ENCODE measurements around the gene NPC2. TPM values are rescaled to one million over a fixed set of nuclear protein-coding genes. Genes with fewer than 3 reads are reported as not detected.

NPC2 gene
- total RNA-seq, 1 experiment from 2014 or later, result 137 TPM

GRCh38 chr14:74478996-74479635 is 14.0 kb downstream of the NPC2 start:
- no peak overlapping the region for H4K91ac ChIP-seq (ENCODE audit: insufficient read length, low read depth, low read length)
- H2BK5ac ChIP-seq (ENCODE audit: insufficient read length, low read length), result no peak overlapping the region
- Mint-ChIP-seq H3K4me3 (no peak overlapping the region), H3K27ac (peak overlapping the region in 2 of 3 experiments; percentile 28 to 62; a peak in 1 of 7 replicates), H3K9me3 (no peaks in the 10 kb centered on the region), H3K36me3 (ENCODE audit: insufficient read depth in 1 of 3, low read depth in 3 of 3) (peaks cover 8 to 57% (median 51%) of the 10 kb centered on the region in 3 experiments), H3K4me1 (peaks cover 17 to 29% of the 10 kb centered on the region in 2 experiments), H3K27me3 (ENCODE audit: low read depth) (no peaks in the 10 kb centered on the region)
- no peak overlapping the region for H2BK120ac ChIP-seq (ENCODE audit: low read depth, low read length, poor library complexity, severe bottlenecking)
- H2AK5ac ChIP-seq (ENCODE audit: insufficient read length, low read length), result no peak overlapping the region
- H3K79me1 ChIP-seq (ENCODE audit: insufficient read depth, low read depth, low read length, poor library complexity, severe bottlenecking), result no peaks in the 10 kb centered on the region
- H2BK20ac ChIP-seq (ENCODE audit: low read depth, low read length, poor library complexity, severe bottlenecking), result no peak overlapping the region
- no peak overlapping the region for H4K8ac ChIP-seq (replicated peaks; ENCODE audit: insufficient read length, low read depth, low read length)
- no peaks in the 10 kb centered on the region for H3K9me3 ChIP-seq (ENCODE audit: control insufficient read depth, low read depth, low read length)
- no peak overlapping the region for H4K5ac ChIP-seq (ENCODE audit: insufficient read length, low read depth, low read length)
- H2BK15ac ChIP-seq (ENCODE audit: low read depth, low read length), result no peak overlapping the region
- H3K9ac ChIP-seq (ENCODE audit: extremely low read depth, insufficient read length, low read length), result no peak overlapping the region
- H2BK12ac ChIP-seq (ENCODE audit: insufficient read length, low read depth, low read length), result no peak overlapping the region
- no CpG with 5 or more reads among the region's 2 CpGs for WGBS (ENCODE audit: extremely low coverage, insufficient read length, low lambda C conversion rate)
- no peak overlapping the region for H3K27ac ChIP-seq (ENCODE audit: insufficient read length, low read depth, low read length)
- no peak overlapping the region for H3T11ph ChIP-seq (ENCODE audit: low read length)
- no peak overlapping the region for H3K14ac ChIP-seq (ENCODE audit: insufficient read depth, low read length)
- H2AFZ ChIP-seq (ENCODE audit: low read length), result no peak overlapping the region
- H3K23me2 ChIP-seq (ENCODE audit: insufficient read length, low read depth, low read length, poor library complexity, severe bottlenecking), result no peaks in the 10 kb centered on the region
- no peaks in the 10 kb centered on the region for H3K79me2 ChIP-seq (ENCODE audit: insufficient read depth, low read length)
- peak; percentile 96 for TF ChIP-seq CTCF (conservative IDR thresholded peaks at IDR 0.05)
- no peak overlapping the region for H3K23ac ChIP-seq (ENCODE audit: insufficient read length, low read depth, low read length)
- H4K20me1 ChIP-seq (ENCODE audit: control insufficient read depth, insufficient read depth, insufficient read length), result no peaks in the 10 kb centered on the region
- no peak for DNase-seq
- H3K56ac ChIP-seq (ENCODE audit: insufficient read length, low read depth, low read length), result no peak overlapping the region
- no peak overlapping the region for H3K18ac ChIP-seq (ENCODE audit: insufficient read length, low read depth, low read length)
- H3K4me2 ChIP-seq (ENCODE audit: insufficient read depth, insufficient read length, low read length), result no peak overlapping the region
- H3K4me1 ChIP-seq (ENCODE audit: insufficient read depth, low read length), result no peaks in the 10 kb centered on the region
- H3K4ac ChIP-seq (ENCODE audit: low read depth, low read length), result no peak overlapping the region
- no peaks in the 10 kb centered on the region for H3K27me3 ChIP-seq (ENCODE audit: insufficient read depth, low read length)
